Hepatocyte (in vitro differentiated cells): ENCODE data around the gene NPAS3.

Source experiments
- EZH2 ChIP-seq: fragments of 200-600 bp; sonication (generic); IDR thresholded peaks from 2 replicates; pipeline ENCODE4 v1.6.1; 2016; ENCODE audit warnings: antibody characterized with exemption, mild to moderate bottlenecking, borderline replicate concordance
- EZH2phosphoT487 ChIP-seq: fragments of 200-600 bp; sonication (generic); IDR thresholded peaks from one replicate; pipeline ENCODE4 v1.6.1; 2018; ENCODE audit warnings: antibody characterized with exemption, mild to moderate bottlenecking, low read depth, moderate library complexity; ENCODE audit not compliant: unreplicated experiment, severe bottlenecking
- TF ChIP-seq, protein P1 (sequence below): fragments of 200-600 bp; sonication (generic); IDR thresholded peaks from 2 replicates; pipeline ENCODE4 v1.5.1; 2016; ENCODE audit warnings: antibody characterized with exemption, mild to moderate bottlenecking; ENCODE audit not compliant: poor library complexity

DNA sequence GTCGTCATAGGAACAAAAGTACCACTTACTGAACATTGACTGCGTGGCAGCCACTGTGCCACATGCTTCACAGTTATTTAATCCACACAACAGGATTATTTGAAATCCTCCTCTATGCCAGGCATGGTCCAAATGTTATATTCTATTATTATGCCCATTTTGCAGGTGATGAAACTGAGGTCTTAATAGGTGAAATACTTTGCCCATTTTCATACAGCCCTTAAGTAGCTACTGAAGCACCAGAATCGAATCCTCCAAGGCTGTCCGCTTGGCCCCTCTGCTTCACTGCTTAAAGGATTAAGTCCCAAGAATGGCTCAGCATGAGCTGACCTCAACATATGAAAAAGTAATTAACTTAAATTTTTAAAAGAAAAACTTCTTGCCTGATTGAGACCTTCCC, 799.4 kb downstream of the NPAS3 start:
- TF ChIP-seq, protein P1, sequence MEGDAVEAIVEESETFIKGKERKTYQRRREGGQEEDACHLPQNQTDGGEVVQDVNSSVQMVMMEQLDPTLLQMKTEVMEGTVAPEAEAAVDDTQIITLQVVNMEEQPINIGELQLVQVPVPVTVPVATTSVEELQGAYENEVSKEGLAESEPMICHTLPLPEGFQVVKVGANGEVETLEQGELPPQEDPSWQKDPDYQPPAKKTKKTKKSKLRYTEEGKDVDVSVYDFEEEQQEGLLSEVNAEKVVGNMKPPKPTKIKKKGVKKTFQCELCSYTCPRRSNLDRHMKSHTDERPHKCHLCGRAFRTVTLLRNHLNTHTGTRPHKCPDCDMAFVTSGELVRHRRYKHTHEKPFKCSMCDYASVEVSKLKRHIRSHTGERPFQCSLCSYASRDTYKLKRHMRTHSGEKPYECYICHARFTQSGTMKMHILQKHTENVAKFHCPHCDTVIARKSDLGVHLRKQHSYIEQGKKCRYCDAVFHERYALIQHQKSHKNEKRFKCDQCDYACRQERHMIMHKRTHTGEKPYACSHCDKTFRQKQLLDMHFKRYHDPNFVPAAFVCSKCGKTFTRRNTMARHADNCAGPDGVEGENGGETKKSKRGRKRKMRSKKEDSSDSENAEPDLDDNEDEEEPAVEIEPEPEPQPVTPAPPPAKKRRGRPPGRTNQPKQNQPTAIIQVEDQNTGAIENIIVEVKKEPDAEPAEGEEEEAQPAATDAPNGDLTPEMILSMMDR, result no peak
- TF ChIP-seq EZH2 (no peak), EZH2phosphoT487 (no peak)
